HG02973 (cell line): ENCODE data around the gene TOP2A.

Experiments
- ATAC-seq: cut with Tn5 transposase; IDR thresholded peaks from one replicate; pipeline ENCODE4 v1.9.1; 2021; ENCODE audit warnings: moderate library complexity; ENCODE audit not compliant: unreplicated experiment

TOP2A gene

DNA sequence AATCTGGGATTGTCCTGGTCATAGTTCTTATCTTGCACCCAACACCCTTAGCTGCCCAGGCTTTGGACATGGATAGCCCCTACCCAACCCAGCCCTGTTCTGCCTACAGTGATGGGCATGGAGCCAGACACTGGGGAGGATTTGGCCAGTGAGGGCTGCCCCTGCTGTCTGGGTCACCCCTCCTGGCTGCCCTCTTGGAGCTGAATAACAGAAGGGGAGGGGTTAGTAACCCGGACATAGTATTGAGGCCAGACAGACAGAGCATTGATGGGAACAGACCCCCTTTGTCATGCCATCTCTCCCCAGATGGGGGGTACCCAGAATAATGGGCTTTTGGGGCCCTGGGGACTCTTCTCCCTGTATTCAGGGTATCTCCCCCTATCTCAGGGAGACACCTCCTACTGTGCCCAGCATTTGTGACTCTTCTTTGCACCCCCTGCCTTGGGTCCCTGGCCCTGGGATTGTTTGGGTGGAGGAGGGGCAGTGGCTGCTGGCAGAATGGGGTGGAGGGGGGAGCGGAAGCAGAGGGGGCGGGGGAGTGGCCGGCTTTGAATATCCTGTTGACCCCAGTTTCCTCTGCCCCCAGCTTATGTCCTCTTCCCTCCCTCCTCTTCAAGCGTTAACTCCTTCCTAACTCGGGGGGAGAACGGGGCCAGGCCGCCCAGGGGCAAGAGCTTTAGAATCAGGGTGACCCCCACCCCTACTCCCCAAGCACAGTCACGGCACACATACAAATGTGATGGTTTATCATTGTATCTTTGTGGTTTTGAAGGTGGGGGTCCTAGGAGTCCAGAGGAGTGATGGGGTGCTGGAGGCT is 70.2 kb downstream of the TOP2A start:
- no peak for ATAC-seq

GRCh38 chr17:40346765-40347158 is 70.9 kb downstream of the TOP2A start:
- no peak for ATAC-seq

DNA sequence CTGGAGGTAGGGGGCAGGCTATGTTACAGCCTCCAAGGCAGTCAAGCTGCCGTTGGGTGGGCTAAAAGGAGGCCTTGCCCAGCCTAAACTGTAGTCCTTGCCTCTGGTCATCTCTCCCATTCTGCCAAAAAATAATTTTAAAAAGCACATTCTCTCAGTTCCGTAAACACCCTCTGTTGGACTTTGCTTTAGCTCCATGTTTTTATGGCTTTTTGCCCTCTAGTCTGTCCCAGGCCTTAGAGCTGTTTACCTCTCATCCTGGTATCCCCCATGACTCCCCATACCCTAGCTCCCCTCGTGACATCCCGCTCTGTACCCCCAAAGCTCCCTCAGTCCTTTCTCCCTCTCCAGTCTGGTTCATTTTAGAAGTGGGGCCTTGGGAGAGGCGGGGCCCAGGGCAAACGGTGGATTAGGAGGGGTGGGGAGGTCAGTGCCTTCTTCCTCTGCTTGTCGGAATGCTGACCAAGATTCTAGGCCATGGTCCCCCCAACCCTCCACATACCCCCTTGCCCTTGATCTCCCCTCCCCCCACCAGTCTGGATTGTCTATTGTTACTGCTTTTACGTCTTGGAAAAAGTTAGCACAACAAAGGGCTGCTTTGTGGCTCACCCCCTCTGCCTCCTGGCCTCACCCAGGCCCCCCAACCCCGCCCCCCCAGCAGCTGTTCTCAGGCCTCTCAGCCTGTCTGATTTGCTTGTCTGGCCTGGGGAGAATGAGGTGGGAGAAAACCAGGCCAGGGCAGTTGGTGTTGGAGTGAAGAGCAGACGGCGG is 71.5 kb downstream of the TOP2A start:
- ATAC-seq = no peak

DNA sequence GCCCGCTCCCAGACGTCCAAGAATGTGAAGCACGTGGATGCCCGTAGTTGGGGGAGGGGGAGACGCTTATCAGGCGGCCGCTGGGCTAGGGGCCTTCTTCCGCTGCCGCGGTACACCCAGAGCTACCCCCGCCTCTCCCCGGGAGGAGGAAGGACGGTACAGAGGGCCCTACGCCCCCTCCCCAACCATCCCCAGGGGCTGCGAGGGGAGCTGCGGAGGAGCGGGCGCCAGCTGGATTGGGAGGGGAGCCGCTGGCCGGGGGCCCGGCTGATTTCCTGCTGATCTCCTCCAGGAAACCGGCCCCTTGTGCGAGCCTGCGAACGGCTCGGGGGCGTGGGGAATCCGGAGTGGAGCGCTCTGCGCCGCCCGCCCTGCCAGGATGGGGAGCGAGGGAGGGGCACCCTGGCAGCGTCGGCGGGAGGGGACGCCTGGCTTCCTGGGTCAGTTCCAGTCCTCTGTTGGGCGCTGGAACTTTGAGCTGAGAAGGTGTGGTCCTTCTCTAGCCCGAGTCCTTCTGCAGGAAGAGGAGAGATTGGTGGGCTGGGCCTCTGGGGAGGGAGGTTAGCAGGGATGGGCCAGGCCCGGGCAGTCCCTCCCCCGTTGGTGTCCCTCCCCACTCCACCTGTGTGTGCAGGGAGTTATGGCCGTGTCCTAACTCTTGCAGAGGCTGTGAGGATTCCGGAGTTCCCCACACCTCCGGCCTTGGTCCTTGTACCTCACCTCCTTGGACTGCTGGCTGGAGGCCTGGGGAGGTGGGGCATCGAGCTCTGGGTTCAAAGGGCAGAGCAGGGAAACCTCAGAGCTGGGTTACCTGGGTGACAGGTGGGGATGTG is 72.3 kb downstream of the TOP2A start:
- no peak for ATAC-seq

GRCh38 chr17:40344421-40345160 is 73.1 kb downstream of the TOP2A start:
- ATAC-seq = no peak

GRCh38 chr17:40343219-40344119 is 74.2 kb downstream of the TOP2A start:
- ATAC-seq = no peak

DNA sequence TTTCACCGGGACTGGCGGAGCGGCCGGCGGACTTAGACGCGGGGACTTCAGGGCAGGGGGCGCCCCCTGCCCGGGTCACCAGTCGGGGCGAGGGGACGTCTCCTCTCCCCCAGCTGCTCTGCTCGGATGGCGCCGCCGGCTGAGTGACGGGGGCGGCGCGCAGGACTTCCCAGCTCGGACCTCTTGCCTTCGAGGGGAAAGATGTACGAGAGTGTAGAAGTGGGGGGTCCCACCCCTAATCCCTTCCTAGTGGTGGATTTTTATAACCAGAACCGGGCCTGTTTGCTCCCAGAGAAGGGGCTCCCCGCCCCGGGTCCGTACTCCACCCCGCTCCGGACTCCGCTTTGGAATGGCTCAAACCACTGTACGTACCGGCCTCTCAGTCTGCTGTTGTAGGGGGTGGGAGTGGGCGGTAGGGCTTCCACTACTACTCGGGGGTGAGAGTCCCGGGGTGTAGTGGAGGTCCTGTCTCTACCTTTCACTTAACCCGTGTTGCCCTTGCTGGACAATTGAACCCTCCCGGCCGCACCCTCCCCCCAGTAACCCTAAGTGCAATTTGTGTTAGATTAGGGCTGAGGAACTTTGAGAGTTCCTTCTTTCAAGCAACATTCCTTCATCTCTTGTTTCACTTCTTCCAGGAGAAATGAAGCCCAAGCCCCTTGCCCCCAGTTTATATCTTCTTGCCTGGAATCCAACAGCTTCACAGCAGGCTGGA is 75.0 kb downstream of the TOP2A start:
- no peak for ATAC-seq

DNA sequence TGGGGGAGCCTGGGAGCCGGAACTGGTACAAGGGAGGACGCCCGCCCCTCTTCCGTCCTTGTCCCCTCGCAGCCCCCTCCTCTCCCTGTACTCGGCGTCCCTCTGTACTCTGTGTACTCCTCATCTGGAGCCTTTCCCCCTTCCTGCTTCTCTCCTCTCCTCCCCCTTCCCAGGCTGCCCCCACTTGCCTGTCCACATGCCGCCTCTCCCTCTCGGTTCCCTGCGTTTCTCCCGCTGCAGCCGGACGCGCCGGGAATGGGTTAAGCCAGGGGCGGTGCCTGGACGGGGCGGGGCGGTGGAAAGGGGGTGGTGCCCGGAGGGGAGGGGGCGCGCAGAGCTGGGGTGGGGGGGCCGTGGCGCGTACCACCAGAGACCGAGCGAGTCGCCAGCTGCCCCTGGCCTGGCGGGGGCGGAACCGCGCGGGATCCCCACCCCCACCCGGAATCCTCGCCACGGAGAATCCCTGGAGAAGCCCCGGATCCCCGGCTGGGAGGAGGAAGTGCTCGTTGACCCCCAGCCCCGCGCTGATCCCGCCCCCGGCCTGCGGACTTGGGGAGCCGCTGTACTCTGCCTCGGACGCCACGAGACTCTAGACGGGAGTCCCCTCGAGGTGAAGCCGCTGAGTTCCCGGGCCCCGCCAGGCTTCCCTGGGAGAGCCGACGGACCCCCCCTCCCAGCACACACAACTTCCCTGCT is 75.7 kb downstream of the TOP2A start:
- ATAC-seq = no peak

DNA sequence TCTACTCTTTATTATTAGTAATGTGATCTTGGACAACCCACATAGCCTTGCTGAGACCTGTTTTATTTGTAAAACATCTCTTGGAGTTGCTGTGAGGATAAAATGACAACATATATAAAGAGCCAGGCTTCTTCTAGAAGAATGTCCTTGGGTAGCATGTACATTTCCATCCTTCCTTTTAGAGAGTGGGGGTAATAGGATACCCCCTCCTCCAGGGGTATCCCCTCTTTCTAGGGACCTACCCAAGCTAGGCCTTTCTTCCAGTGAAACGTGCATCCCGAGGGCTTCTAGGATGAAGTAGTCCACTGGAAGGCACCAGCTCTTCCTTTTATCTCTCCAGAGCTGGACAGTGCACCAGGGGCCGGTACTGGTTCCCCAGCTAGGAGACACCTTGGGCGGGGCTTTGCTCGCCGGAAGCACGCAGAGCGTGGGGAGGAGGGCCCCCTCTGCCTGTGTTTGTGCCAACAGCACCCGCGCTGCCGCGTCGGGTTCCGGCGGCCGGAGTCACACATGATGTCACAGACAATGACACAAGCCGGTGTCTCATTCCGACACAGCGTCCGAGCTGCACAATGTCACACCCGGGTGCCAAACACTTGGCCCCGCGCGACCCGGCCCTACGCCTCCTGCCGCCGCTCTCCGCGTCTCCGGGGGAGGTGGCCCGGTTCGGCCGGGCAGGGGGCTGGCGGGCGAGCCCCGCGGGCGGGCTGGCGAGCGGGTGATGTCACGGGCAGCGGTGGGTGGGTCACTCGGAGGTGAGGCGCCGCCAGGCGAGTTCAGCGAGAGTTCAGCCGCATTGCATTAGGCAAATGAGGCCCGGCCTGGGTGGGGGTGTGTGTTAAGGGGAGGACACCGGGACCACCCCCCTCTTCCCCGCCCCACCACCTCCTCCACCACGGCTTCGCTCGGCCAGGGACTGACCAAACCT is 76.6 kb downstream of the TOP2A start:
- peak; percentile 44 for ATAC-seq

DNA sequence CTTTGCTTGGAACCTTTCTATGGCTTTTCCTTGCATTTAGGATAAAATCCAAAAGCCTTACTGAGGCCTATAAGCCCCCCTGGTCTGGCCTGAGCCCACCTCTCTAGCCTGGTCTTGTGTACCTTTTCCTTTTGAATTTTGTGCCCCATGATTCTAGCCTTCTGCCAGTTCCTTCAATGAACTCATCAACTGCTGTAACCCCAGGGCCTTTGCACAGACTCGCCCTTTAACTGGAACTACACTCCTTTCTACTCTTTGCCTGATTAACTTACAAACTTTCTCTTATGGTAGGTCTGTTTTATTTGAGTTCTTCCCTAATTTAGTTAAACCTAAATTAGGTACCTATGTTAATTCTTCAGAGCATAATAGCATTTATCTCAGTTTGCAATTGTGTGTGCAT is 77.4 kb downstream of the TOP2A start:
- ATAC-seq = no peak

- no peak for ATAC-seq
These were observed 78.6 kb downstream of the TOP2A start for GRCh38 chr17:40338941-40339649.
